Measurements from ENCODE around the gene OXER1.
"Not testable (repeated sequence)": the region's sequence is repeated elsewhere in the genome, so short reads cannot be mapped to it uniquely, and the experiment has no call there.

The OXER1 gene

DNA sequence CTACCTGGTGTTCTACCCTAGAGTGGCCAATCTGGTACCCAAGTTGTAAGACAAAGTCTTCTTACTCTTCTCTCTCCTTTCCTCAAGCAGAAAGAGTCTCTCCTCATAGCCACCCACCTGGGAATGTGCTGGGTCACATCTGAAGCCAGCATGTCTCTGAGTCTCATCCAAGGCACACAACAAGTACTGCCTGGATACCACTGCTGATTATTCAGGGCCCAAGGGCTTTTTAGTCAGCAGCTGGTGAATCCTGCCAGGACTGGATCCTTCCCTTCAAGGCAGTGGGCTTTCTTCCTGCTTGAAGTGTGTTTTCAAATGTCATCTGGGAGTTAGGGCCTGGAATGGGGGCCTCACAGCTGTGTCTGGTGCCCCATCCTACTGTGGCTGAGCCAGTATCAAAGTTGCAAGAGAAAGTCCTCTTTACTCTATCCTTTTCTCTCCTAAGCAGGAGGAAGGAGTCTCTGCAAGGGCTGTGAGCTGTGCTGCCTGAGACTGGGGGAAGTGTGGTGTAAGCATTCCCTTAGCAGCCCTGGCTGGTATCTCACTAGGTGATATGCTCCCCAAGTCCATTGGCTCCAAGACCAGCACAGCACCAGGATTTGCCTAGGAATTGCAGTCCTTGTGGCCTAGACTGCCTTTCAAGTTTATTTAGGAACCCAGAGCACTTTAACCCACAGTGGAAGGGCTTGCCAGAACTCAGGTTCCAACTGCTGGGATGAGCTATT lies 27.2 kb downstream of the OXER1 start:
- TF ChIP-seq, protein P1, sequence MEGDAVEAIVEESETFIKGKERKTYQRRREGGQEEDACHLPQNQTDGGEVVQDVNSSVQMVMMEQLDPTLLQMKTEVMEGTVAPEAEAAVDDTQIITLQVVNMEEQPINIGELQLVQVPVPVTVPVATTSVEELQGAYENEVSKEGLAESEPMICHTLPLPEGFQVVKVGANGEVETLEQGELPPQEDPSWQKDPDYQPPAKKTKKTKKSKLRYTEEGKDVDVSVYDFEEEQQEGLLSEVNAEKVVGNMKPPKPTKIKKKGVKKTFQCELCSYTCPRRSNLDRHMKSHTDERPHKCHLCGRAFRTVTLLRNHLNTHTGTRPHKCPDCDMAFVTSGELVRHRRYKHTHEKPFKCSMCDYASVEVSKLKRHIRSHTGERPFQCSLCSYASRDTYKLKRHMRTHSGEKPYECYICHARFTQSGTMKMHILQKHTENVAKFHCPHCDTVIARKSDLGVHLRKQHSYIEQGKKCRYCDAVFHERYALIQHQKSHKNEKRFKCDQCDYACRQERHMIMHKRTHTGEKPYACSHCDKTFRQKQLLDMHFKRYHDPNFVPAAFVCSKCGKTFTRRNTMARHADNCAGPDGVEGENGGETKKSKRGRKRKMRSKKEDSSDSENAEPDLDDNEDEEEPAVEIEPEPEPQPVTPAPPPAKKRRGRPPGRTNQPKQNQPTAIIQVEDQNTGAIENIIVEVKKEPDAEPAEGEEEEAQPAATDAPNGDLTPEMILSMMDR (conservative IDR thresholded peaks at IDR 0.05; ENCODE audit: low read depth, low read length) = no peak

DNA sequence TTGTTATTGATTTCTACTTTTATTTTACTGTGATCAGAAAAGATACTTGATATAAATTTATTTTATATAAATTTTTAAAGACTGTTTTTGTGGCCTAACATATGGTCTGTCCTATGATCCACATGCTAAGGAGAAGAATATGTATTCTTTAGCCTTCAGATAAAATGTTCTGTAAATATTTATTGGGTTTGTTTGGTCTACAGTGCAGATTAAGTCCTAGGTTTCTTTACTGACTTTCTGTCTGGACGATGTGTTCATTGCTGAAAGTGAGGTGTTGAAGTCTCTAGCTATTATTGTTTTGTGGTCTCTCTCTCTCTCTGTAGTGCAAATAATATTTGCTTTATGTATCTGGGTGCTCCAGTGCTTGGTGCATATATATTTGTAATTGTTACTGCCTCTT lies 30.1 kb downstream of the OXER1 start:
- no peak for DNase-seq (ENCODE audit: low read depth)
- H3K4me3 ChIP-seq (ENCODE audit: low read length) = no peak overlapping the region
- TF ChIP-seq, protein P1 (conservative IDR thresholded peaks at IDR 0.05; ENCODE audit: low read depth, low read length) = no peak

More for the DNA sequence above, 27.2 kb downstream of the OXER1 start:
- no peak for DNase-seq (ENCODE audit: low read depth)
- no peak overlapping the region for H3K4me3 ChIP-seq (ENCODE audit: low read length)

DNA sequence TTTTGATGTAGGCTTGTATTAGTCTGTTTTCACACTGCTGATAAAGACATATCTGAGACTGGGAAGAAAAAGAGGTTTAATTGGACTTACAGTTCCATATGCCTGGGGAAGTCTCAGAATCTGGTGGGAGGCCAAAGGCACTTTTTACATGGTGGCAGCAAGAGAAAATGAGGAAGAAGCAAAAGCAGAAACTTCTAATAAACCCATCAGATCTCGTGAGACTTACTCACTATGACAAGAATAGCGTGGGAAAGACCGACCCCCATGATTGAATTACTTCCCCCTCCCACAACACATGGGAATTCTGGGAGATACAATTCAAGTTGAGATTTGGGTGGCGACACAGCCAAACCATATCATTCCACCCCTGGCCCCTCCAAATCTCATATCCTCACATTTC lies 32.6 kb downstream of the OXER1 start:
- not testable (repeated sequence) for DNase-seq (ENCODE audit: low read depth); H3K4me3 ChIP-seq (ENCODE audit: low read length)

DNA sequence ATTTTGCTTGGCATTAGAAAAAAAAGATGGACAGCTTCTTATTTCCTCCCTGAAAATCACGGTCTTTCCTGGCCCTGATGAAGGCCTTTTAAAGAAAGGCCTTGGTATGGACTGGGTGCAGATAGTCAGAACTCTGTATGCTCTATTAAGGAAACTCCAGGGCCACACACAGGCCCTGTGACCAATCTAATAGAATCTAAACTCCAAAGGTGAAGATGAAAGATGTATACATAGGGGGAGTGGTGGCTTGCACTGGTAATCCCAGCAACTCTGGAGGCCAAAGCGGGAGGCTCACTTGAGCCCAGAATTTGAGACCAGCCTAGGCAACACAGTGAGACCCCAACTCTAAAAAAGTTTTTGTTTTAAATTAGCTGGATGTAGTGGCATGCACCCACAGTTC lies 37.3 kb downstream of the OXER1 start:
- TF ChIP-seq, protein P1 (conservative IDR thresholded peaks at IDR 0.05; ENCODE audit: low read depth, low read length) = no peak
- no peak for DNase-seq (ENCODE audit: low read depth)
- H3K4me3 ChIP-seq (ENCODE audit: low read length) = no peak overlapping the region

DNA sequence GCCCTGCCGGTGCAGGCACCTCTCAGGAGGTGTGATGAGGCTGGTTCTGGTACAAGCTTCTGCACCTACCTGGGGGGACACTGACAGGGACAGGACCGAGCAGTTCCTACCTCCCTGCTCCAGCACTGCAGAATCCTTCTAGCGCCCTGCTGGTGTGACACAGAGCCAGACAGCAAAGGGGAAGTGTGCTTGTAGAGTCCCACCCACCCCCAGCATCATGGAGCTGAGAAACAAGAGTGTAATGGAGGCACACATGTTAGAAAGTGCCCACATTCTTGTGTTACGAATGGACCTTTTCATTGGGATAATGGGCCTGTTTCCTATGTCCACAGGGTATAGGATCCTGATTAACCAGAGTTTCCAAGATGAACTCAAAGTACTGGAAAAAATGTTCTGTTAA lies 38.3 kb downstream of the OXER1 start:
- H3K4me3 ChIP-seq (ENCODE audit: low read length) = no peak overlapping the region
- TF ChIP-seq, protein P1 (conservative IDR thresholded peaks at IDR 0.05; ENCODE audit: low read depth, low read length) = no peak

DNA sequence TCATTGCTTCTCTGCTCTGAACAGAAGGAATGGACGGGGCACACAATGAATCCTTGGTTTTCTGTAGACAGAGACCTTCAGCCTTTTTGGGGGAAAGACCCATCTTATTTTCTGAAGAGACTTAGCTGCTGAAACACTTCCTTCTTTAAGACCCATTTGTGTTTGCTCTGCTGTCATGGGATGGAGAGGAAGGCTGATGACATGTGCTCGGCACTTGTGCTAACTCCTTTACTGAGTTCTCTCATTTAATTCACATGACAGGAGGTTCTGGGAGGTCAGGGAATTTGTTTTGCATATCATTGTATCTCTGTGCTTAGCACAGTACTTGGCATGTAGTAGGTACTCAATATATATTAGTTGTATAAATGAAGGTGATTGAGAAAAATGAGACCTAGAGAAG lies 39.0 kb downstream of the OXER1 start:
- H3K4me3 ChIP-seq (ENCODE audit: low read length) = no peak overlapping the region
- no peak for DNase-seq (ENCODE audit: low read depth)
- TF ChIP-seq, protein P1 (conservative IDR thresholded peaks at IDR 0.05; ENCODE audit: low read depth, low read length) = no peak

More for the DNA sequence above, 38.3 kb downstream of the OXER1 start:
- no peak for DNase-seq (ENCODE audit: low read depth)

DNA sequence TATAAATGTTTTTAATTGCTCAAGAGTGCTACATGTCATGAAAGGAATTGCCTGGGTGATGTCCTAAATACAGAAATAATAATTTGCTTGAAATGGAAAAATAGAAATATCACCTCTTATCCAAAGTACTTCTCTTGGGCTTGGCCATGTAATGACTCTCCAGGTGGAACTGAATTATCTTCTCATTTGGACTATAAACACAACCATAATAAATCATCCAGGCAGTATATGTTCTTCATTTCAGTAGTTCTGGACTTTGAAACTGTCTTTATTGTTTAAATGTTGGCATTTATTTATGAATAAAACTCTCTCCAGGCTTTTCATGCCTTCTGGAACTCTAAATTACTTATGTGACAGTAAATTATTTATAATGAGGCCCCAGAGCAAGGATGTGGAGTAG lies 40.5 kb downstream of the OXER1 start:
- no peak for DNase-seq (ENCODE audit: low read depth)
- H3K4me3 ChIP-seq (ENCODE audit: low read length) = no peak overlapping the region
- TF ChIP-seq, protein P1 (conservative IDR thresholded peaks at IDR 0.05; ENCODE audit: low read depth, low read length) = no peak
